CMK (cell line): ENCODE data around the gene DCAKD.

Experiments used
- DNase-seq: peaks from one replicate; pipeline ENCODE4 v3.0.0-alpha.2; 2010; ENCODE audit warnings: low read depth

The DCAKD gene

DNA sequence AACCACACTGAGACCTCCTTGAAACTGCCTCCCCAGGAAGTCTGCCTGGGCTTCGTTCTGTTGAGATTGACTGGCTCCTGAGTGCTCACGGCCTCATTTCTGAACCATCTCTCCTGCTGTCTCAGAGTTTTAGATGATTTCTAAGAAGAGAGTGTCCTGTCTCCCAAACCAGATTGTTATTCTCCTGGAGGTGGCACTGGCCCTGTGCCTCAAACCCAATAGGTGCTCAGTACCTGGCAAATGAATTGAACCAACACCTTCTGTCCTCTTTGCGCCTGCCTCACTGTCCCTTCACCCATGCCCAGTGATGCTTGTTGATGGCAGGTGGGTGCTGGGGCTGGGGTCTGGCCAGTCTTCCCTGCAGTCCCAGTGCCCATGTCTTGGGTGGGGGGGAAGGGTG, 47.0 kb downstream of the DCAKD start:
- DNase-seq, result no peak

DNA sequence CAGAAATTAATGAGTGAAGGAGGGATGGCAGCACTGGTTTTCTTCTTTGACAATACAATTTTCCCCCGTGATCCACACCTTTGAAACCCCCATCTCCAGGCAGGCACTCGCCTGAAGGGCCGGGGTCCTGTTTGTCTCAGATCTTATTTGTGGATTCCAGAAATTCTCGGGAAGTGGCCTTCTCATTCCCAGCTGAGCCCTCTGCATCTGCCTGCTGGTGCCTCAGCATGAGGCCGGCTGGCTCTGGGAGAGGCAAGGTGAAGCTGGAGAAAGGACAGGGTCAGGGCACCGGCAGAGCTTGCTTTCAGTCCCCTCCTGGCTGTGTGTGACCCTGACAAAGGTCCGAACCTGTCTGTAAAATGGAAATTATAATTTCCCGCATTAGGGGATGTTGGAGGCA, 47.6 kb downstream of the DCAKD start:
- DNase-seq, result no peak

DNA sequence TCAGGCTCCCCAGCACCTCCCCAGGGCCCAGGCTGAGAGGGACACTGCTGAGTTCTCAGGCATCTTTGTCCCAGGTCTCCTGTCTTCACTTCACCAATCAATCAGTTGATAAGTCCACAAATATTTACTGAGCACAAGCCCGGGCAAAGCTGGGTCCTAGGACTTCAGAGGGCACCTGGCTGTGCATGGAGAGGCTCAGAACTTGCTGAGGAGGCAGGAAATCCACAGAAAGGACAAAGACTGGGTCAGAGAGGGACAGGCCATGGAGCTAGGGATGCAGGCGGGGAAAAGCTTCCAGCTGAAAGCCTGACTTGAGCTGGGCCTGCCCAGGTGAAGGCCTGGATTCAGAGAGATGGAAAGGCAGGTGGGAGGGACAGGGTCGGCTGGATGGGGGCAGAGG, 50.1 kb downstream of the DCAKD start:
- DNase-seq, result no peak

DNA sequence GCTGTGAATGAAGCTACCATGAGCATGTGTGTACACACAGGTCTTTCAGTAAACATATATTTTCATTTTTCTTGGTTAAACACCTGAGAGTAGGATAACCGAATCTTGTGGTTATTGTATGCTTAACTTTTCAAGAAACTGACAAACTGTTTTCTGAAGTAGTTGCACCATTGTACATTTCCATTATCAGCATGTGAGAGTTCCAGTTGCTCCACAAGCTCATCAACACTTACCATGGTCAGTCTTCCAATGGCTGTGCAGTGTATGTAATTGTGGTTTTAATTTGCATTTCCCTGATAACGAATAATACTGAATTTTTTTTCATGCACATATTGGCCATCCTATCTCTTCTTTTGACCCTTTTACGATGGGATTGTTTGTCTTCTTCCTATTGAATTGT, 52.0 kb downstream of the DCAKD start:
- no peak for DNase-seq

DNA sequence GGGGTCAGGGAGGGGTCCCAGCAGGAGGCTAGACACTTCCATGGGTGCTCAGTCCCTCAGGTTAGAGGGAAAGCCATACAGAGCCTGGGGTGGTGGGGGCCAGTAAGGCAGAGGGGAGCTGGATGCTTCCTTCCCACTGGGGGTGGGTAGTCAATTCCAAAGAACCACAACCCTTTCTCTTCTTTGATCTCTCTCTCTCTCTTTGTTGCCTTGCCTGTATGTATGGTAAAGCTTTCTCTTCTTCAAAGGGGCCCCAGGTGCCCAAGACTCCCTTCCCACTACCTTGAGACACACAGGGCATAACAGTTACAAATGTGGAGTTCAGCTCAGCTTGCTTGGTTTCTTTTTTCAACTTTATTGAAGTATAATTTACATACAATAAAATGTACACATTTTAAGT, 52.8 kb downstream of the DCAKD start:
- no peak for DNase-seq

DNA sequence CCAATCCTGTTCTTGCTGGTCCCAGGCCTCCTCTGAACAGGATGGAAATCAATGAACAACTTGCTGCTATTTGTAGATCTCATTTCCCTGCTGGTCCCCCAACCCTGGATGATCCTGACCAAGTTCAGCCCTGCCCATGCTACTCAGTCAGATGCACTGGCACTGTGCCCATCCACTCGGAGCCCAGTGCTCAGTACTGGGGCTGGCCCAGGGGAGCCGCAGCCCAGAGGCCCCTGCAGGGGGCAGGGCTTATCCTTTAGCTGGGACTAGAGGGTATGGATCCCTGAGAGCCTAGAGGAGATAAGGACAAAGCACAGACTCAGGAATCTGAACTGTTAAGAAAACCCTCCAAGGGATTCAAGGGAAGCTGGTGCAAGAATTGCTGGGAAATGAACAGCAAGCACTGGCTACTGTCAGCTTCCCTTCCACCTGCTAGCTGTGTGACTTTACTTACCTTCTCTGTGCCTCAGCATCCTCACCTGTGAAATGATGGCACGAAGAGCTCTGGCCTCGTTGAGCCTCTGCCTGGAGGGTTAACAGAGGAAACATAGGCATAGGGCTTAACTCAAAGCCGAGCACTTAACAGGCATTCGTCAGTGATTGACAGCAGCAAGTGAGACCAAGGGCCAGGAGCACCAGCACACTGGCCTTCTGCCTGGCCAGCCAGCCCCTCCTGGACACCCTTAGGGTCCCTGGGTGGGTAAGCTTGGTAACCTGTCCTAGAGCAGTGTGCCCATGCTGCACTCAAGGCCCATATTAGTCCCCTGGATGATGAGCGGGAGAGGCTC, 53.5 kb downstream of the DCAKD start:
- no peak for DNase-seq

DNA sequence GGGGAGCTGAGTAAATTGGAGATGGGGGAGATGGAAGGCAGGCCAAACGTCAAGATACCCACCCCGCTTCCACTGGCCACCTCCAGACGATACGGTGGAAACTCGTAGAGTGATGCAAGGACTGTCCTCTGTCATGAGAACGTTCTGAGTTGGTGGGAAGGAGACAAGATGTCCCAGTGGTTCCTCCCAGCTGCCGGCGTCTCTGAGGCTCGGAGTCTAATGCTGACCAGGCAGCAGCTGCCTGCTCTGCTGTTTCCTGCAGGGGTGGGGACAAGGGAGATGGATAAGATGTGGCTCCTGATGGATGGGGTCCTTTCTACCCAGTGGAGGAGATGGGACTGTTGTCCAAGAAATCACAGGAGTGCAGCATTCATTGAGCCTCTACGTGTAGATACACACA, 55.1 kb downstream of the DCAKD start:
- no peak for DNase-seq

DNA sequence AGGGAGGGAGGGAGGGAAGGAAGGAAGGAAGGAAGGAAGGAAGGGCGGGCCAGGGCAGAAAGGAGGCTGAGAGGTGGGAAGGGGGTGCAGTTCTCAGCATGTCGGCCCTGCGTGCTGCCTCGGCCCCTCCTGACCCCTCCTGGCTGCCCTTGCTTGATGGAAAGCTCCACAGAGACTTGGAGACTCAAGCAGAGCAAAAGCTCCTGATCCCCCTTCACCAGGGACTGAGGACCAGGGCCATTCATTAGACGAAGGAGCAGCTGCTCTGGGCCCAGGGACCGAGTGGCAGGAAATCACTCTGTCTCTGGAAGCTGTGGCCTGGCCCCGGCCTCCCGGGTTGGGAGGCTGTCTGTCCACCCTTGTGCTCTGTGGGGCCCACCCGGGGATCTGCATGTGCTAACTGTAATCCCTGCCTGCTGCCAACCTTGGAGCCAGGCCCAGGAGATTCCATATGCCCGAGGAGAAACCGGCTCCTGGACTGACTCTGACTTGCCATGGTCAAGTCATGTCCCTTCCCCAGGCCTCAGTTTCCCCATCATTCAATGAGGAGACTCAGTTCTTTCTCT, 55.9 kb downstream of the DCAKD start:
- no peak for DNase-seq

DNA sequence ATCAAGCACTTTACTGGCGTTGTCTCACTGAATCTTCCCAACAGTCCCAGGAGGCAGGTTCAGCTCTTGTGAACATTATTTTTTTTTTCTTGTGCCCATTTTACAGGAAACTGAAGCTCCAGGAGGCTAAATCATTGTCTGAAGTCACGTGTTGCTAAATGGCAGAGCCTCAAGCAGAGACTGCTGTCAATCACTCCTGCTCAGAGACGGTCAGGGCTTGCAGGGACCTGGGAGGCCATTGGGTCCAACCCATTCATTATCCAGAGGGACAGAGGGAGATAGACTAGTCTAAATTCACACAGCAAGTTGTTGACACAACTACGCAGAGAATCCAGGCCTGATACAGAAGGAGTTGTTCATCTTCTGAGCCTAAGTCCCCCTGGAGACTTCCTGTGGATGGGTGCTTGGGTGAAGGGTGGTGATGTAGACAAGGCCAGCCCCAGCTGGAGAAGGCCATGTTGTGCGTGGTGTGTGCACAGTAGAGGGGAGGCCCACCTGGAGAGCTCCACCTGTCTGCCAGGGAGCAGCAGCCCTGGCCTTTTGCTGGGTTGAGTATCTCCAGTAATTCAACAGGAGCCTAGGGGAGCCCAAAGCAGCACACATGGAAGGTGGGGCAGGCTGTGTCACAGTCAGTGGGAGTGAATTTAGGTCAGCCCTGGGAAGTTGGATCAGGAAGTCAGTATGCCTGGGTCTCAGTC, 59.0 kb downstream of the DCAKD start:
- no peak for DNase-seq

DNA sequence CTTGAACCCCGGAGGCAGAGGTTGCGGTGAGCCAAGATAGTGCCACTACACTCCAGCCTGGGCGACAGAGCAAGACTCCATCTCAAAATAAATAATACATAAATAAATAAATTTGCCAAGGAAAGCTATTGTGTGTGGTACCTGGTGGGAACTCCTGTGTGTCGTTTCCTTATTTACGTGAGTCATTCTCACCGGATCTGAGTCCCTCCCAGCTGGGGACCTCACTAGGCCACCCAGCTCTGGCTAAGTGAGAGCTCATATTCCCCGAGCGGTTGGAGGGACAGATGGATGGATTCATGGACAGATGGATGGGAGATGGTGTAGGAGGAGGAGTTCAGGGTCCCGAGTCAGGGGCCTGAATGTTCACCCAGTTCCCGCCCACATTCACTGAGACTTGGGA, 60.4 kb downstream of the DCAKD start:
- no peak for DNase-seq

DNA sequence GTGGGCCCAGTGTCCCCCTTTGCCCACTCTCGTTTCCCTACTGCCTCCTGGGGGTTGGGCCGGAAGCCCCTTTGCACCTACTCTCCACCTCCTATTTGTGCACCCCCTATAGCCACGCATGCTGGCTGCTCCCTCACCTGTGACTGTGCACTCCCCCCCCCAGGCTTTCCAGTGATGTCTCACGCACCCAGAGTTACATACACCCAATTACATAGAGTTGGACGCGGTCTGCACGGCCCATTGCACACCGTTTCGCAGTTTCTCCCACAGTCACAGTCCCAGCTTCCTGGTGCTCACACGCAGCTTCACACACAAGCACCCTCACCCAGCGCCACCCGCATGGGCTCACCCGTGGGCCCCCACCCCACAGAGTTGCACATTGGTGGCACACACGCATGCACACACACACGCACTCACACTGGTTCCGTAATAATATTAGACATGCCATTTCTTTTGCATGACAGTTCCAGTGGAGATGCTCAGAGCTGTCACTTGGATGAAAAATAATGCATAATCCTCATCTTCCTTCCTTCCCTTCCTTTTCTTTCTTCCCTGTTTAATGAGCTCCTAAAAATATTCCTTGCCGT, 61.8 kb downstream of the DCAKD start:
- DNase-seq, result no peak

DNA sequence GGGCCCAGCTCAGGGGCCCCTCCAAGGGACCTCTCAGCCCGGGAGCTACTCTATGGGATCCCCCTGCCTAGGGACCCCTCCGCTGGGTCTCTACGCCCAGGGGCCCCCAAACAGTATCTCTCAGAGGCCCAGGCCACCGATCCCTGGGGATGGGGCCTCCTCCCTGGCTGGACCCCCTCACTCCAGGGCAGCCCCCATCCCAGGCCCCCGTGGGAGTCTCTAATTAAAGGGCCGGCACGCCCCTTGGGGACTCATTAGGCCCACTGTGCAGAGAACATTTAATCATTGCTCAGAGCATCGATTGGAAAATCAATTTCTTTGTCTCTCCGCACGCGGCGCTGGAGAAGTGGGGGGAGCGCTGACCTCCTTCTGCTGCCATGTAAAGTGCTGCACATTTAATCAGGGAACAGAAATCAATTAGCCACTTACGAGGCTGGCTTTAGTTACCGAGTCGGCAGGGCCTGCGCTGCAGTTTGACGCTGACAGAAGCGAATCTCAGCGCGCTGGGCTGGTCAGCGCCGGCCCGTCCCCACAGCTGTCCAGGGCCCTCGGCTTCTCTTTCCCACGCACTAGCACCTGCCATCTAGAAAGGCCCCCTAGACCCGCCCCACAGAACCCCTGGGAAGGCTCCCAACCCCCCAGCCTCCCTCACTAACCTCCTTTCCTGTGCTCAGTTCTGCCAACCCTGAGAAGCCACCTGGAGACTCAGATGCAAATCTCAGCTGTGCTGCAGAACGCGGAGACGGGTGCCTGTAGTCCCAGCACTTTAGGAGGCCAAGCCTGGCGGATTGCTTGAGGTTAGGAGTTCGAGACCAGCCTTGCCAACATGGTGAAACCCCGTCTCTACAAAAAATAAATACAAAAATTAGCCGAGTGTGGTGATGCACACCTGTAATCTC, 63.1 kb downstream of the DCAKD start:
- no peak for DNase-seq

DNA sequence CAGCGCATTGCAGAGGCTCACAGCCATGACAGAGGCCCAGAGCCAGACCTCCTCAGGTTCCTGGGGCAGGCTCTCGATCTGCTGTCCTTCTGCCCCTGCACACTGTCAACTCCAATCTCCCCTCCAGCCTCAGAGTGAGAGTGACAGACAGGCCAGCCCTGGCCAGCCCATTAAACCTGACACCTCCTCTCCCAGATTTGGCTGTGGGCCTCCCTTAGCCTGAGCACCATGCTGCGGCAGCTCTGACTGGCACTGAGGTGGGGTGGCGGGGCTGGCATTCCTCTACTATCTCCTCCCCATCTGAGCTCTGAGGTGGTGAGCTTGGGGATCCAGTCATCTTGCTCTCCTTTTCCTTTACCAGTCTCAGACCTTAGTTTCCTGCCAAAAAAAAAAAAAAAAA, 67.9 kb downstream of the DCAKD start:
- no peak for DNase-seq

DNA sequence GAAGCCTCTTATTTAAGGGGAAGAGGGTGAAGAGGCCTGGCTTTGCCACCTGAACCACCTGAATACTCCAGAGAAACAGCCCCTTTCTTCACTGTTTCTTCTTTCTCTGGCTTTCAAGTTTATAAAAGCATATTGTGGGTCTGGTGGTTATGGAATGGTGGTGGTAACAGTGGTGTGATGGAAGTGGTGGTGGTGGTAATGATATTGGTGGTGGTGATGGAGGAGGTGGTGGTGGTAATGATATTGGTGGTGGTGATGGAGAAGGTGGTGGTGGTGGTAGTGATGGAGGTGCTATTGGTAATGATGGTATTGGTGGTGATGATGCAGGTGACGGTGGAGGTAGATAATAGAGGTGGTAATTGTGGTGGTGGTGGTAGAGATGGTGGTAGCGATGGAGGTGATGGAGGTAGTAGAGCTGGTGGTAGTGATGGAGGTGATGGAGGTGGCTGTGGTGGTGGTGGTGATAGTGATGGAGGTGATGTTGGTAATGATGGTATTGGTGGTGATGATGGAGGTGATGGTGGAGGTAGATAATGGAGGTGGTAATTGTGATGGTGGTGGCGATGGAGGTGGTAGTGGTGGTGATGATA, 69.2 kb downstream of the DCAKD start:
- no peak for DNase-seq

DNA sequence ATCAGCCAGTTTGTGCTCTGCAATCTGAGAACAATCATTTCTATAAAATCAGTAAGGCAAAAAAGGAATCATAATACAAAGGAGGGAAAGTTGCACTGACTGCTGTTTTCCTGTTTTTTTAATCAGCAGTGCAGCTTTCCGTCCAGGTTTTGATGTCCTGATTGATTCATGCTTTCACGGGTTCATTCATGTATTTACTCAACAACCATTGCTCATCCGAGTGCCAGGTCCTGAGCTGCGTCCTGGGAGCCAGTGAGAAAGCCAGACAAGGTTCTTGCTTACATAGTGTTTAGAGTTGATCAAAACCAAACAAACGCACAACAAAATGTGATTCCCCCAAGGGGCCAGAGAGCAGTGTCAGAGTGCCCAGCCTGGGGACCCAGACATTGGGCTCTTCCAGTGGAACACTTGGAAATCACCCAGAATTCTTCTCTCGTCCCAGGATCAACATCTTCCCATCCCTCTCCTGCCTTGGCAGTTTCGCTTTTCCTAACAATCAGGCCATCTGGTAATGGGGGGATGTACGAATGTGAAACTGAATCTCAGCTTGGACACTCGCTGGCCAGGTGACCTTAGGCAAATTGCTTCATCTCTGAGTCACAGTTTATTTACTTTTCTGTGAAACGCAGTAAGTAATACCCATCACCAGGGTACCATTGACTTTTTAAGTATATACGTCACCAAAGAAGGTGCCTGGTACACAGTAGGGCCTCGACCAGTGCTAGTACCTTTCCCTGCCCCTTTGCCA, 70.0 kb downstream of the DCAKD start:
- DNase-seq, result no peak

DNA sequence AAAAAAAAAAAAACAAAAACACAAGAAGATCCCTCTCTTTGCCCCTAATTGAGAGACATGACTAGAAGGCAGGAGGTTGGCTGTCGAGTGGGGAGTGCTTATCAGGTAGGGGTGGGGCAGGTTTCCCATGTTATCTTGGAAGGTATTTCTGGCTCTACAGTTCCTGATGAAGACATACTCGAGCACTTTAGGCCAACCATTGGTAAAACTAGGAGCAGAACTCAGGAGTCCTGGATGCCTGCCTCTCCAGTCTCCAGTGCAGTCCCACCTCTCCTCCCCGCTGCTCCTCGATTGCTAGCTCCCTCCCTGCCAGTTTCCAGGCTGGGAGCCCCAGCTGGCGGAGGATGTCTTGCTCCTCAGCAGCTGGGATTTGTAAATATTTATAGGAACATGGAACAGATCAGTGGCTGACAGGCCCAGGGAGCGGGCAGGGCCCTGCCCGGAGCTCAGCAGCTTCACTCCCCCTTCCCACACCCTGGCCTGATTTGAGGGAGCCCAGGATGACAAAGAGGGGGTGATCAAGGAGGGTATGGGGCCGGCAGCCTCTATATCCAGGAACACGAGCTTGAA, 71.9 kb downstream of the DCAKD start:
- DNase-seq, result no peak

DNA sequence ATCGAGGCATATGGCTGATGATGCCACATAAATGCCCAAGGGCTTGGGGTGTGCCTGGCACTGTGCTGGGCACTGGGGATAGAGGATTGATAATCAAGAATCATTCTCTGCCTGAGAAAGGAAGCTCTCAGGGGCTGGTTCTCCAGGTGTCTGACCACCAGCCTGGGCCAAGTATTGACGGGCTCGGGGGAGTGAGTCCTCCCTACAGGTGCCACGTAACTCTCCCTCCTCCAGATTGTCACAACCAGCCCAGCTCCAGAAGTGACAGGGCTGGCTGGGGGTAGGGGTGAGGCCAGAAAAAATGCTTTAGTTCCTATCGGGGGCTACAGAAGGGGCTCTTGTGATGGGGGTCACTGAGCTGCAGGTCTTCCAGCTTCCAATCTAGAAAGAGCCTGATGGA, 72.6 kb downstream of the DCAKD start:
- no peak for DNase-seq

DNA sequence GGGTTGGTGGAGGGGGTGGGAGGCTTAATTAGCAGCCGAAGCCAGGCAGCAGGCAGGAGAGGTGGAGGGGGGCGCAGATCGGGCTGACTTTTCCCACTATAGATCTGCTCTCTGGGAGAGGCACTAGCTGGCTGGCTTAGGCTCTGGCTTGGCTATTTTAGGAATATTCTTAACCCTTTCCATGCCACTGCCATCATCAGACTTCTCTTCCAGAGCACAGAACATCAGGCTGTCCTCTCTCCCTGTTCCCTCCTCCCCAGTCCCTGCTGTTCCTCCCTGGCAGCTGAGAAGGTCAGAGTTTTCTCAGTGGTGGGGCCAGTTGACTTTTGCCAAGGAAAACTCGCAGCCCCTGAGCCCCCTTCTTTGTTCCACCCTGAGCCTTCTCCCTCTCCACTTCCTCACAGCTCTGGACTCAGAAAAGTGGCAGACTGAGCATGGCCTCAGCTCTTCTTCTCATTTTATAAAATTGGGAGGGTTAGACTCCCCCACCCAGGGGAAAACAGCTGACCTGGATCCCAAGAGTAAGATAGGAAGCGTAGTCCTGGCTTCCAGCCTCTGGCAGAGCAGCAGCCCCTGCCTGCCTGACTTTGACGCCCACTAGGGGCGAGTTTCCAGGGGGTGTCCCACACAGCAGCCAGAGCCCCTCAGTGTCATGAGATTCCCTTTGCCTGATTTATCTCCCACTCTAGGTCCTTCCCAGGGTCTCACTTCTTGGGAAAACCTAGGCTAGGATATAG, 73.5 kb downstream of the DCAKD start:
- no peak for DNase-seq

DNA sequence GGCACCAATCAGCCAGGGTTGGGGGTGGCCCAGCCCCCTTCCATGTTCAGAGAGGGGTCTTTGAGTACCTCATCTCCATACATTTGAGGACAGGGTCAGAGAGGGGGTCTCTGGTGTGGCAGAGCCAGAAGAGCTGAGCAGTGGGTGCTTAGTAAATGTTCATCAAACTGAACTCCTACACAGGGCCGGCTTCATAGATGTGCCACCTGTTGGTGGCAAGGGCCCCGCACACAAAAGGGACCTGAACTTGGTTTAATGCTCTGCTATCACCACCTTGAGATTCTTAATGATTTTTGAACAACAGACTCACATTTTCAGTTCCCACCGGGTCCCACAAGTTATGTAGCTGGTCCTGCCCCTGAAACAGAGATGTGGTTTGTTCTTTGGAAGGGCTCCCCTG, 74.4 kb downstream of the DCAKD start:
- DNase-seq, result no peak

DNA sequence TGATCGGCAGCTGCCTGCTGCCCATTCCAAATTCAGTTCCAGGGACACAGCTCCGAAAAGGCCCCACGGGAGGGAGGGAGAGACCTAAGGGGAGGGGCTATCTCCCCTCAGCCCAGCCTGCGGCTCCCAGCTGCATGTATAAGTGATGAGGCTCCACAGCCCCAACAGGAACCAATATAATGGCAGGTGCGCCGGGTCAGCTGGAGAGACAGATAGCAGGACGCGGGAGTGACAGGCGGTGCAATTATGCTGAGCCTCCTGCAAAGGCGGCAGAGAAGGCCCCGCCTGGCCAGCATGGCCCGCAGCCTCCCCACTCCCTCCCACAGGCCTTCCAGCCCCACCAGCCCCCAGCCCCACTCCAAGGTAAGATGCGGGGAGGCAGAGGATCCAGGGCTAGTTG, 75.2 kb downstream of the DCAKD start:
- no peak for DNase-seq
